ENCODE data around the gene CD2.

GRCh38 chr1:116760996-116761665 is 6.9 kb downstream of the CD2 start:
- no peak for TF ChIP-seq CTCF (conservative IDR thresholded peaks at IDR 0.05; ENCODE audit: low read length)
- TF ChIP-seq EZH2phosphoT487 (IDR thresholded peaks at IDR 0.05; ENCODE audit: borderline replicate concordance, low read depth, low read length): no peak
